Mesothelial cell of epicardium (in vitro differentiated cells): ENCODE results near the gene LTBP1. TPM values are rescaled to one million over a fixed set of nuclear protein-coding genes. Genes with fewer than 3 reads are reported as not detected.
"Not testable (repeated sequence)": the region's sequence is repeated elsewhere in the genome, so short reads cannot be mapped to it uniquely, and the experiment has no call there.

ENCODE experiments used
- DNase-seq, 2 experiments: peaks; one replicate each; pipeline ENCODE4 v3.0.0; 2021; ENCODE audit warnings: low spot score in 2 of 2; ENCODE audit not compliant: unreplicated experiment in 2 of 2
- H3K27ac Mint-ChIP-seq: 2 replicates; pipeline ENCODE4 v1.8.0; 2021; ENCODE audit warnings: mixed read lengths
- H3K27me3 Mint-ChIP-seq: 2 replicates; pipeline ENCODE4 v1.8.0; 2021; ENCODE audit warnings: low read depth, mixed read lengths
- H3K36me3 Mint-ChIP-seq: 2 replicates; pipeline ENCODE4 v1.8.0; 2021; ENCODE audit warnings: mixed read lengths
- H3K4me1 Mint-ChIP-seq: 2 replicates; pipeline ENCODE4 v1.8.0; 2021; ENCODE audit warnings: mixed read lengths
- H3K4me3 Mint-ChIP-seq: 2 replicates; pipeline ENCODE4 v1.8.0; 2021; ENCODE audit warnings: mild to moderate bottlenecking, moderate library complexity, mixed read lengths
- H3K9me3 Mint-ChIP-seq: 2 replicates; pipeline ENCODE4 v1.8.0; 2021; ENCODE audit warnings: mixed read lengths
- total RNA-seq: library from RNA; stranded (reverse); gene quantifications from 3 replicates; pipeline ENCODE4 v1.2.1, GENCODE V29; 2021
- TF ChIP-seq, protein P1 (sequence below): fragments of 200-600 bp; sonication (generic); IDR thresholded peaks from one replicate; pipeline ENCODE4 v1.5.0; 2021; ENCODE audit warnings: antibody characterized with exemption; ENCODE audit not compliant: unreplicated experiment

LTBP1 gene
- total RNA-seq, 1 donor from 2014 or later, result 80.2 TPM

DNA sequence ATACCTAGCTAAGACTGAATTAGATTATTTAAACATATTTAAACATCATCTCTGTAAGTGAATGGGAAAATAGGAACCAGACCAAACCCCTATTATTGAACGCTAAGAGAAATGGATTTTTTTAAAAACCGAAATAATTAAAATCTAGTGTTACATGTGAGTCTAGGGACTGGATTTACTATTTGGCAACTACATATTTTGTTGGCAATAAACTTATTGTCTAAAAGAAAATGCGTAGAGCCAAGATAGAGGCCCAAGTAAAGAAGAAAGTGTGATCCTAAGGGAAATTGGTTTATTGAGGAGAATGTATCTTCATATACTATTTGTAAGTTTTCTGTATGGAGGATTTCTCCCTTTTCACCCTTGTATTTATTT is 105.6 kb downstream of the LTBP1 start:
- Mint-ChIP-seq H3K4me1 (peaks cover 4% of the 10 kb centered on the region), H3K27me3 (no peaks in the 10 kb centered on the region), H3K4me3 (no peak overlapping the region), H3K27ac (no peak overlapping the region), H3K9me3 (peaks cover 4% of the 10 kb centered on the region), H3K36me3 (peaks cover 4% of the 10 kb centered on the region)
- TF ChIP-seq, protein P1, sequence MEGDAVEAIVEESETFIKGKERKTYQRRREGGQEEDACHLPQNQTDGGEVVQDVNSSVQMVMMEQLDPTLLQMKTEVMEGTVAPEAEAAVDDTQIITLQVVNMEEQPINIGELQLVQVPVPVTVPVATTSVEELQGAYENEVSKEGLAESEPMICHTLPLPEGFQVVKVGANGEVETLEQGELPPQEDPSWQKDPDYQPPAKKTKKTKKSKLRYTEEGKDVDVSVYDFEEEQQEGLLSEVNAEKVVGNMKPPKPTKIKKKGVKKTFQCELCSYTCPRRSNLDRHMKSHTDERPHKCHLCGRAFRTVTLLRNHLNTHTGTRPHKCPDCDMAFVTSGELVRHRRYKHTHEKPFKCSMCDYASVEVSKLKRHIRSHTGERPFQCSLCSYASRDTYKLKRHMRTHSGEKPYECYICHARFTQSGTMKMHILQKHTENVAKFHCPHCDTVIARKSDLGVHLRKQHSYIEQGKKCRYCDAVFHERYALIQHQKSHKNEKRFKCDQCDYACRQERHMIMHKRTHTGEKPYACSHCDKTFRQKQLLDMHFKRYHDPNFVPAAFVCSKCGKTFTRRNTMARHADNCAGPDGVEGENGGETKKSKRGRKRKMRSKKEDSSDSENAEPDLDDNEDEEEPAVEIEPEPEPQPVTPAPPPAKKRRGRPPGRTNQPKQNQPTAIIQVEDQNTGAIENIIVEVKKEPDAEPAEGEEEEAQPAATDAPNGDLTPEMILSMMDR, result no peak
- no peak for DNase-seq

DNA sequence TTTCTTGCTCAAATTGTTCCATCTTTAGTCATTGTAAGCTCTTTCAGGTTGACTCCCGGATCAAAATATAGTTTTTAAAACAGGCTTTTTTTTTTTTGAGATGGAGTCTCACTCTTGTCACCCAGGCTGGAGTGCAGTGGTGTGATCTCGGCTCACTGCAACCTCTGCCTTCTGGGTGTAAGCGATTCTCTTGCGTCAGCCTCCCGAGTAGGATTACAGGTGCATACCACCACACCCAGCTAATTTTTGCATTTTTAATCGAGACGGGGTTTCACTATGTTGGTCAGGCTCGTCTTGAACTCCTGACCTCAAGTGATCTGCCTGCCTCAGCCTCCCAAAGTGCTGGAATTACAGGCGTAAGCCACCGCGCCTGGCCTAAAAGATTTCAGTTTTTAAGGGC is 106.0 kb downstream of the LTBP1 start:
- not testable (repeated sequence) for H3K36me3 Mint-ChIP-seq, H3K4me1 Mint-ChIP-seq, DNase-seq, H3K27me3 Mint-ChIP-seq, H3K4me3 Mint-ChIP-seq, H3K27ac Mint-ChIP-seq, H3K9me3 Mint-ChIP-seq

DNA sequence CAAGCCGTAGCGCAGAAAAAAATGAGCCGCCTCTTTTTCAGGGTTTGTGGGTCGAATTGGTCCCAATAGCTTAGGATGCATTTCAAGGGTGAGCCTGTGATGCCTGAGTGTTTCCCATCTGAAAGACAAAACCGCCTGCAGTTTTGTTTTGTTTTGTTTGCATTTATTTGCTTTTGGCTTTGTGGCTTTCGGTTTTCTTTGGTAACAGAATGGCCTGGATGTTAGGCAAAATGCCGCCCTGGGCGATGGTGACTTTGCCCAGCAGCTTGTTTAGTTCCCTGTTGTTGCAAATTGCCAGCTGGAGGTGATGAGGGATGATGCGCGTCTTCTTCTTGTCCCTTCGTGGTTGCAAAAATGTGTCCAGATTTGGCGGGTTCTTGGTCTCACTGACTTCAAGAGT is 109.4 kb downstream of the LTBP1 start:
- H3K27ac Mint-ChIP-seq, result no peak overlapping the region
- no peaks in the 10 kb centered on the region for H3K27me3 Mint-ChIP-seq
- H3K9me3 Mint-ChIP-seq, result peaks cover 4% of the 10 kb centered on the region

DNA sequence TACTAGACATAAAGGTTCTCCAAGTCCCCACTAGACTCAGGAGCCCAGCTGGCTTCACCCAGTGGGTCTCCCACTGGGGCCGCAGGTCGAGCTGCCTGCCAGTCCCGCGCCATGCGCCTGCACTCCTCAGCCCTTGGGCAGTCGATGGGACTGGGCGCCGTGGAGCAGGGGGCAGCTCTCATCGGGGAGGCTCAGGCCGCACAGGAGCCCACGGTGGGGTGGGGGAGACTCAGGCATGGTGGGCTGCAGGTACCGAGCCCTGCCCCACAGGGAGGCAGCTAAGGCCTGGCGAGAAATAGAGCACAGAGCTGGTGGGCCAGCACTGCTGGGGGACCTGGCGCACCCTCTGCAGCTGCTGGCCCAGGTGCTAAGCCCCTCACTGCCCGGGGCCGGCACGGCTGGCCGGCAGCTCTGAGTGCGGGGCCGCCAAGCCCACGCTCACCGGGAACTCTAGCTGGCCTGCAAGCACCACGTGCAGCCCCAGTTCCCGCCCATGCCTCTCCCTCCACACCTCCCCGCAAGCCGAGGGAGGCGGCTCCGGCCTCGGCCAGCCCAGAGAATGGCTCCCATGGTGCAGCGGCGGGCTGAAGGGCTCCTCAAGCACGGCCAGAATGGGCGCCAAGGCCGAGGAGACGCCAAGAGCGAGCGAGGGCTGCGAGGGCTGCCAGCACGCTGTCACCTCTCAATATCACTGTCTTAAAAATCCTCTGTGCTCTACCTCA is 110.7 kb downstream of the LTBP1 start:
- H3K27me3 Mint-ChIP-seq, H3K36me3 Mint-ChIP-seq, DNase-seq, H3K9me3 Mint-ChIP-seq, H3K4me3 Mint-ChIP-seq, H3K27ac Mint-ChIP-seq: not testable (repeated sequence)
- peaks cover 32% of the 10 kb centered on the region for H3K4me1 Mint-ChIP-seq

More for the DNA sequence above, 109.4 kb downstream of the LTBP1 start:
- no peak overlapping the region for H3K4me3 Mint-ChIP-seq
- DNase-seq, result no peak
- H3K36me3 Mint-ChIP-seq, result peaks cover 4% of the 10 kb centered on the region
- H3K4me1 Mint-ChIP-seq, result peaks cover 28% of the 10 kb centered on the region
- TF ChIP-seq, protein P1, result no peak

DNA sequence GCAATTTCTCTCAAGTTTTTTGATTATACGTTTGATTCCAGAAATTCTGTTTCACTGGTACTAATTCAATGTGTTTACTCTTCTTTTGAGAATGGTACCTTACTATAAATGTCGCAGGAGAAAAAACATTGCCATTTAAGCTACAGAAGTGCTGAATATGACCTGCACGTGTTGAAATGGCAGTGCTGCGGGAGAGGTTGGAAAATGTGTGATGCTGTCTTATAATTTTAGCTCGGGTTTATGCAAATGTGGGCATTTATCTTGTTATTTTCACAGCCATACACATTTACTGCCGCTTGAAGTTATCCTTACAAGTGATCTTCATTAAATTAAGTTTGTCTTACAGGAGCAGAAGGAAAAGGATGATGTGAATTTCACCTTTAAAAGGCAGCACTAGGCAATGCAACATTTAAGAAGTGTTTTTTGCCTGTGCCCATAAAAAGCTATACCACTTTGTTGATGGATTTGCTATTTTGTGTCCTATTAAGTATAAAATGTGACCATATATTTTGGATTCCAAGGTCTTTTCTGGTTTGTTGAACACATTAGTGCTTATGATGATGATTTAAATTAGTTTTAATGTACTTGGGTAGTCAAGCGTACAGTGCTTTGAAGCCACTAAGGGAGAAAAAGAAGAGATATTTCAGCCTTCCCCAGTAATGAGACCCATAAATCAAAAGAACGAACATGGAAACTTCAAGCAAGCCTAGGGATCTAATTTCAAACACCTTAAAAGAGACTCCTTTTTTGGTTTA is 112.1 kb downstream of the LTBP1 start:
- Mint-ChIP-seq H3K4me1 (peaks cover 32% of the 10 kb centered on the region), H3K36me3 (peaks cover 8% of the 10 kb centered on the region), H3K9me3 (peaks cover 7% of the 10 kb centered on the region), H3K27me3 (no peaks in the 10 kb centered on the region), H3K27ac (peak overlapping the region; percentile 92), H3K4me3 (no peak overlapping the region)
- TF ChIP-seq, protein P1, result no peak
- no peak for DNase-seq

DNA sequence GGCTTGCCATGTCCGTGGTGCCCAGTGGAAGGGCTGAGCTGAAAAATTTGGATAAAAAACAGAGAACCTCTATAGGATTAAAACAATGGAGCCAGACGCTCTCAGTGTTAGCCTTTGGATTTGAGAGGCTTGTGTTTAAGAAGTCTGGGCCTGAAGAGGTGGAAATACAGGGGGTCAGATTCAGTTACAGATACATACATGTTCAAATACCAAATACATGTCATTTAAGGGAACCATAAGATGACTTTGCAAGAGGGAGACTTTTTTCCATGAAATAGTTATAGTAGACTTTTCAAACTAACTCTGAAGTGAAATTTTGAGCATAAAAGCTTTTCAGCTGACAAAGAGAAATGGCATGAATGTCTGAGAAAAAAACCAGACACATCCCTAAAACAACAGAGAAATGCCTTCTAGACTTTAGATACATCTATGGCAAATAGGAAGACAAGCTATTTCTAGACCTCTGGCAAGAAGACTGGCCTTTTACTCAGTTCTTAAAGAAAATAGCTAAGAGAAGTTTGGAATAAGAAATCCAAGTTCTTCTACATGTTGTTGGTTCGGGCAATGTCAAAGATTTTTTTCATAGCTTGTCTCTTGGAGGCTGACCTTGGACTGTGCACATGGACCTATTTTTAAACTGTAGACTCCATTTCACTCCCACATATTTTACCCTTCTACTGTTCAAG is 112.9 kb downstream of the LTBP1 start:
- Mint-ChIP-seq H3K4me1 (peaks cover 32% of the 10 kb centered on the region), H3K4me3 (no peak overlapping the region), H3K27ac (peak overlapping the region; percentile 92), H3K9me3 (peaks cover 12% of the 10 kb centered on the region), H3K36me3 (peaks cover 10% of the 10 kb centered on the region), H3K27me3 (no peaks in the 10 kb centered on the region)
- TF ChIP-seq, protein P1, result no peak
- no peak for DNase-seq
